Osteocyte (in vitro differentiated cells): Measurements from ENCODE around the gene ABHD16B. TPM values are rescaled to one million over a fixed set of nuclear protein-coding genes. Genes with fewer than 3 reads are reported as not detected.
A peak's percentile ranks its signal among the peaks of the same experiment; 100 is the strongest.

Experiments used
- DNase-seq: peaks from one replicate; pipeline ENCODE4 v3.0.0; 2021; ENCODE audit warnings: mixed read lengths; ENCODE audit not compliant: unreplicated experiment; ENCODE audit errors: extremely low spot score
- H3K27ac Mint-ChIP-seq: one replicate; pipeline ENCODE4 v1.8.0; 2021; ENCODE audit warnings: mild to moderate bottlenecking, mixed read lengths; ENCODE audit not compliant: unreplicated experiment
- H3K27me3 Mint-ChIP-seq: one replicate; pipeline ENCODE4 v1.8.0; 2021; ENCODE audit warnings: mixed read lengths; ENCODE audit not compliant: unreplicated experiment
- H3K36me3 Mint-ChIP-seq: one replicate; pipeline ENCODE4 v1.8.0; 2021; ENCODE audit warnings: mixed read lengths; ENCODE audit not compliant: unreplicated experiment
- H3K4me1 Mint-ChIP-seq: one replicate; pipeline ENCODE4 v1.8.0; 2021; ENCODE audit warnings: mixed read lengths; ENCODE audit not compliant: unreplicated experiment
- H3K4me3 Mint-ChIP-seq: one replicate; pipeline ENCODE4 v1.8.0; 2021; ENCODE audit warnings: mild to moderate bottlenecking, moderate library complexity, mixed read lengths; ENCODE audit not compliant: unreplicated experiment
- H3K9me3 Mint-ChIP-seq: one replicate; pipeline ENCODE4 v1.8.0; 2021; ENCODE audit warnings: mixed read lengths; ENCODE audit not compliant: unreplicated experiment
- CTCF ChIP-seq: fragments of 200-600 bp; sonication (generic); IDR thresholded peaks from 2 replicates; pipeline ENCODE4 v1.5.0; 2021; ENCODE audit warnings: antibody characterized with exemption, mild to moderate bottlenecking, moderate library complexity
- long read RNA-seq: library from polyadenylated mRNA; unstranded; transcript quantifications from one replicate; pipeline ENCODE4 v2.0.0, GENCODE V29; 2021
- total RNA-seq: library from RNA; stranded (reverse); gene quantifications from 2 replicates; pipeline ENCODE4 v1.2.1, GENCODE V29; 2021

Gene ABHD16B
- not detected in 2 replicates for total RNA-seq
- long read RNA-seq: 0 reads

- Mint-ChIP-seq H3K4me1 (peaks cover 52% of the 10 kb centered on the region), H3K4me3 (no peak within 1 kb of the TSS), H3K9me3 (no peaks in the 10 kb centered on the region), H3K36me3 (no peaks in the 10 kb centered on the region), H3K27me3 (no peaks in the 10 kb centered on the region), H3K27ac (no peak within 1 kb of the TSS)
- TF ChIP-seq CTCF: no peak
- DNase-seq: no peak
Measured at GRCh38 chr20:63861365-63861934, at the start of gene ABHD16B. TSS of gene ABHD16B (plus strand) at chr20:63861498. CDS start at chr20:63861541, 43 bp downstream.

- Mint-ChIP-seq H3K4me3 (no peak overlapping the region), H3K9me3 (no peaks in the 10 kb centered on the region), H3K27ac (no peak overlapping the region), H3K27me3 (no peaks in the 10 kb centered on the region), H3K36me3 (no peaks in the 10 kb centered on the region), H3K4me1 (peaks cover 13% of the 10 kb centered on the region)
- no peak for TF ChIP-seq CTCF
- no peak for DNase-seq
Measured at GRCh38 chr20:63814891-63815614, 46.2 kb upstream of the ABHD16B start.

GRCh38 chr20:63815615-63816253 is 45.6 kb upstream of the ABHD16B start:
- no peak overlapping the region for H3K4me3 Mint-ChIP-seq
- H3K9me3 Mint-ChIP-seq: no peaks in the 10 kb centered on the region
- no peak for DNase-seq
- H3K27me3 Mint-ChIP-seq: no peaks in the 10 kb centered on the region
- no peak overlapping the region for H3K27ac Mint-ChIP-seq
- TF ChIP-seq CTCF: no peak
- no peaks in the 10 kb centered on the region for H3K36me3 Mint-ChIP-seq
- H3K4me1 Mint-ChIP-seq: peaks cover 14% of the 10 kb centered on the region

- DNase-seq: no peak
- Mint-ChIP-seq H3K27ac (peak overlapping the region; percentile 61), H3K36me3 (peaks cover 3% of the 10 kb centered on the region), H3K9me3 (no peaks in the 10 kb centered on the region), H3K4me3 (peak overlapping the region; percentile 3), H3K4me1 (peaks cover 21% of the 10 kb centered on the region), H3K27me3 (no peaks in the 10 kb centered on the region)
- peak; percentile 48 for TF ChIP-seq CTCF
Measured at GRCh38 chr20:63819224-63819921, 41.9 kb upstream of the ABHD16B start.
